Gastrocnemius medialis (tissue), 4 donors: Measurements from ENCODE around the gene DCAF16.

Source experiments
- POLR2A ChIP-seq, 2 donors: fragments of 450-650 bp; IDR thresholded peaks; one replicate each; pipeline ENCODE4 v1.6.1; 2017; ENCODE audit warnings: antibody characterized with exemption in 2 of 2, mild to moderate bottlenecking in 2 of 2, moderate library complexity in 2 of 2
- TF ChIP-seq, protein P1 (sequence below), 5 experiments: fragments of 450-650 bp in 3 of 5; fragments of 200-600 bp in 2 of 5; sonication (generic) in 2 of 5; IDR thresholded peaks in 4 of 5; conservative IDR thresholded peaks in 1 of 5; 1 replicate in 4 of 5; 2 replicates in 1 of 5; pipeline ENCODE4 v1.5.1; 2016 to 2019; ENCODE audit warnings: antibody characterized with exemption in 5 of 5, mild to moderate bottlenecking in 3 of 5, moderate library complexity in 3 of 5

DNA sequence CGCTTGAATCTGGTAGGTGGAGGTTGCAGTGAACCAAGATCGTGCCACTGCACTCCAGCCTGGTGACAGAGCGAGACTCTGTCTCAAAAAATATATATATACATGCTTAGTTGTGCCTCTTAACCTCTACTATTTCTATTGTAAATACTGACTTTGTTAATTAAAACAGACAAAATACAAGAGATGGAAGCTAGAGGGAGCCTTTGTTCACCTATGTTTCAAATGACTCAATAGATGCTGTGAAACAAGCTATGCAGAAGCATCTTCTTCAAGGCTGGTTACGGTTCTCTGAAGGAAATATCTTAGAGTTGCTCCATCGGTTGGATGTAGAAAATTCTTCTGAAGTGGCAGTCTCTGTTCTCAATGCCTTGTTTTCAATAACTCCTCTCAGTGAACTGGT, 6.5 kb upstream of the DCAF16 start:
- TF ChIP-seq, protein P1, sequence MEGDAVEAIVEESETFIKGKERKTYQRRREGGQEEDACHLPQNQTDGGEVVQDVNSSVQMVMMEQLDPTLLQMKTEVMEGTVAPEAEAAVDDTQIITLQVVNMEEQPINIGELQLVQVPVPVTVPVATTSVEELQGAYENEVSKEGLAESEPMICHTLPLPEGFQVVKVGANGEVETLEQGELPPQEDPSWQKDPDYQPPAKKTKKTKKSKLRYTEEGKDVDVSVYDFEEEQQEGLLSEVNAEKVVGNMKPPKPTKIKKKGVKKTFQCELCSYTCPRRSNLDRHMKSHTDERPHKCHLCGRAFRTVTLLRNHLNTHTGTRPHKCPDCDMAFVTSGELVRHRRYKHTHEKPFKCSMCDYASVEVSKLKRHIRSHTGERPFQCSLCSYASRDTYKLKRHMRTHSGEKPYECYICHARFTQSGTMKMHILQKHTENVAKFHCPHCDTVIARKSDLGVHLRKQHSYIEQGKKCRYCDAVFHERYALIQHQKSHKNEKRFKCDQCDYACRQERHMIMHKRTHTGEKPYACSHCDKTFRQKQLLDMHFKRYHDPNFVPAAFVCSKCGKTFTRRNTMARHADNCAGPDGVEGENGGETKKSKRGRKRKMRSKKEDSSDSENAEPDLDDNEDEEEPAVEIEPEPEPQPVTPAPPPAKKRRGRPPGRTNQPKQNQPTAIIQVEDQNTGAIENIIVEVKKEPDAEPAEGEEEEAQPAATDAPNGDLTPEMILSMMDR (IDR thresholded peaks at IDR 0.05 in 4 of 5, conservative IDR thresholded peaks at IDR 0.05 in 1 of 5), result peak in 4 of 5 experiments; percentile 26 to 54 (median 38)
- no peak for TF ChIP-seq POLR2A (IDR thresholded peaks at IDR 0.05)
